Activated CD4-positive, alpha-beta T cell treated with anti-CD3 and anti-CD28 coated beads, Interleukin-2, amount 10 ng/mL, durations not matched to agents 7 days and 5 days (primary cell): ENCODE data around the gene FKBP15. TPM values are rescaled to one million over a fixed set of nuclear protein-coding genes. Genes with fewer than 3 reads are reported as not detected.
"Not testable (repeated sequence)": the region's sequence is repeated elsewhere in the genome, so short reads cannot be mapped to it uniquely, and the experiment has no call there.

ENCODE experiments used
- CTCF ChIA-PET: fragments of 350-600 bp; sonication (Branson Sonifier 250); formaldehyde crosslinking; loops from one replicate; lab custom pipeline; 2021; ENCODE audit warnings: antibody characterized with exemption; lab: Charles Lee
- POLR2A ChIA-PET: fragments of 350-600 bp; sonication (Branson Sonifier 250); formaldehyde crosslinking; loops from one replicate; lab custom pipeline; 2021; ENCODE audit warnings: antibody characterized with exemption; lab: Charles Lee
- DNase-seq: peaks from one replicate; pipeline ENCODE4 v3.0.0-alpha.2; 2020
- H3K27ac Mint-ChIP-seq: one replicate; pipeline ENCODE4 v1.8.0; 2021; ENCODE audit warnings: mild to moderate bottlenecking, moderate library complexity, mixed read lengths
- H3K27me3 Mint-ChIP-seq: one replicate; pipeline ENCODE4 v1.8.0; 2021; ENCODE audit warnings: mixed read lengths
- H3K36me3 Mint-ChIP-seq: one replicate; pipeline ENCODE4 v1.8.0; 2021; ENCODE audit warnings: low read depth, mixed read lengths
- H3K4me1 Mint-ChIP-seq: one replicate; pipeline ENCODE4 v1.8.0; 2021; ENCODE audit warnings: mixed read lengths
- H3K4me3 Mint-ChIP-seq: one replicate; pipeline ENCODE4 v1.8.0; 2021; ENCODE audit warnings: mild to moderate bottlenecking, moderate library complexity, mixed read lengths
- H3K9me3 Mint-ChIP-seq: one replicate; pipeline ENCODE4 v1.8.0; 2021; ENCODE audit warnings: mixed read lengths
- total RNA-seq, 2 experiments: library from RNA; stranded (reverse); gene quantifications; one replicate each; pipeline ENCODE4 v1.2.3, GENCODE V29; 2021

Gene FKBP15
- total RNA-seq, 2 experiments from 2014 or later = 33.6 to 39.3 TPM

GRCh38 chr9:113129884-113130283 lies 91.2 kb downstream of the FKBP15 start:
- Mint-ChIP-seq H3K27ac (no peak overlapping the region), H3K4me1 (peaks cover 9% of the 10 kb centered on the region), H3K36me3 (no peaks in the 10 kb centered on the region), H3K27me3 (peaks cover 33% of the 10 kb centered on the region), H3K9me3 (no peaks in the 10 kb centered on the region), H3K4me3 (no peak overlapping the region)
- POLR2A ChIA-PET = no interaction called here
- CTCF ChIA-PET = no interaction called here
- DNase-seq = no peak

- CTCF ChIA-PET = no interaction called here
- Mint-ChIP-seq H3K9me3 (no peaks in the 10 kb centered on the region), H3K27ac (no peak overlapping the region), H3K36me3 (no peaks in the 10 kb centered on the region), H3K4me1 (peaks cover 9% of the 10 kb centered on the region), H3K27me3 (peaks cover 33% of the 10 kb centered on the region), H3K4me3 (no peak overlapping the region)
- DNase-seq = no peak
- POLR2A ChIA-PET = no interaction called here
Observed at GRCh38 chr9:113129466-113129865, 91.6 kb downstream of the FKBP15 start.

GRCh38 chr9:113125386-113126035 lies 95.6 kb downstream of the FKBP15 start:
- no peaks in the 10 kb centered on the region for H3K9me3 Mint-ChIP-seq
- ChIA-PET CTCF (no interaction called here), POLR2A (no interaction called here)
- peaks cover 9% of the 10 kb centered on the region for H3K4me1 Mint-ChIP-seq
- DNase-seq = no peak
- no peaks in the 10 kb centered on the region for H3K36me3 Mint-ChIP-seq
- peaks cover 15% of the 10 kb centered on the region for H3K27me3 Mint-ChIP-seq
- no peak overlapping the region for H3K4me3 Mint-ChIP-seq
- no peak overlapping the region for H3K27ac Mint-ChIP-seq

GRCh38 chr9:113118829-113119228 lies 102.2 kb downstream of the FKBP15 start:
- H3K36me3 Mint-ChIP-seq, H3K4me3 Mint-ChIP-seq, H3K27me3 Mint-ChIP-seq, DNase-seq, POLR2A ChIA-PET, CTCF ChIA-PET, H3K27ac Mint-ChIP-seq, H3K4me1 Mint-ChIP-seq, H3K9me3 Mint-ChIP-seq: not testable (repeated sequence)

Other genes with a start within 250 kb of the FKBP15 start
- under 1 TPM; 0.35 to 0.42 TPM for gene ZNF883, start 209.1 kb downstream of the FKBP15 start, total RNA-seq
- gene ZFP37, start 164.6 kb downstream of the FKBP15 start, total RNA-seq = under 1 TPM; 0.45 to 0.52 TPM
- gene SLC31A2, start 70.3 kb downstream of the FKBP15 start, total RNA-seq = 1 to 10 TPM; 2.5 to 3.0 TPM
- 10 to 100 TPM in 1 of 2 experiments, 1 to 10 TPM in 1; 9.2 to 10.4 TPM for gene SLC31A1, start 267 bp upstream of the FKBP15 start, total RNA-seq
- gene CDC26, start 54.3 kb upstream of the FKBP15 start, total RNA-seq = 10 to 100 TPM; 28.8 to 31.0 TPM
- gene PRPF4, start 54.4 kb upstream of the FKBP15 start, total RNA-seq = 10 to 100 TPM; 30.6 to 32.4 TPM
- gene RNF183, start 82.1 kb upstream of the FKBP15 start, total RNA-seq = not detected
- under 1 TPM; 0.55 to 0.87 TPM for gene WDR31, start 119.0 kb upstream of the FKBP15 start, total RNA-seq
- gene BSPRY, start 128.3 kb upstream of the FKBP15 start, total RNA-seq = 1 to 10 TPM; 2.0 to 2.3 TPM
- gene HDHD3, start 155.7 kb upstream of the FKBP15 start, total RNA-seq = 10 to 100 TPM; 16.2 to 20.2 TPM
- gene ALAD, start 180.0 kb upstream of the FKBP15 start, total RNA-seq = 10 to 100 TPM; 37.5 to 40.6 TPM
- gene POLE3, start 189.4 kb upstream of the FKBP15 start, total RNA-seq = 10 to 100 TPM; 66.6 to 73.1 TPM
- gene C9orf43, start 189.5 kb upstream of the FKBP15 start, total RNA-seq = under 1 TPM; 0.37 to 0.54 TPM
- gene RGS3, start 242.4 kb upstream of the FKBP15 start, total RNA-seq = 10 to 100 TPM; 41.5 to 41.6 TPM